ENCODE measurements around the gene RPP25.

- TF ChIP-seq CTCF (IDR thresholded peaks at IDR 0.05) (no peak), POLR2A (IDR thresholded peaks at IDR 0.05) (peak; percentile 79)
These were observed 50.0 kb downstream of the RPP25 start, which contains the start of gene FAM219B for GRCh38 chr15:74906450-74907162.
